ENCODE measurements around the gene SH3BP2. TPM values are rescaled to one million over a fixed set of nuclear protein-coding genes. Genes with fewer than 3 reads are reported as not detected.
A peak's percentile ranks its signal among the peaks of the same experiment; 100 is the strongest.

SH3BP2 gene
- total RNA-seq, 1 experiment from 2014 or later, result 52.8 TPM

GRCh38 chr4:2811830-2812611, 19.1 kb downstream of the SH3BP2 start:
- intact Hi-C loops (cut with micrococcal nuclease), result no loop called here
- TF ChIP-seq RAD21 (IDR thresholded peaks at IDR 0.05; ENCODE audit: low read depth), result no peak
- TF ChIP-seq POLR2AphosphoS5 (IDR thresholded peaks at IDR 0.05; ENCODE audit: low read depth, low read length), result peak; percentile 47
- TF ChIP-seq EGR1 (IDR thresholded peaks at IDR 0.05; ENCODE audit: low read depth), result no peak
- TF ChIP-seq ZBTB33 (IDR thresholded peaks at IDR 0.05; ENCODE audit: extremely low read depth, insufficient replicate concordance, low read length), result no peak
- no peak for TF ChIP-seq SP1 (IDR thresholded peaks at IDR 0.05; ENCODE audit: low read depth)
- TF ChIP-seq REST (IDR thresholded peaks at IDR 0.05; ENCODE audit: low read depth), result no peak
- TF ChIP-seq ELF1 (IDR thresholded peaks at IDR 0.05; ENCODE audit: borderline replicate concordance, low read depth), result no peak
- TF ChIP-seq ZNF274 (IDR thresholded peaks at IDR 0.05; ENCODE audit: low read depth, low read length), result no peak
- no peak for TF ChIP-seq EZH2 (IDR thresholded peaks at IDR 0.05)
- no peak for TF ChIP-seq FOSL1 (IDR thresholded peaks at IDR 0.05; ENCODE audit: low read depth)
- TF ChIP-seq CEBPB (IDR thresholded peaks at IDR 0.05; ENCODE audit: low read depth), result no peak
- TF ChIP-seq YY1 (IDR thresholded peaks at IDR 0.05; ENCODE audit: extremely low read depth, insufficient replicate concordance, low read depth, low read length), result no peak
- TF ChIP-seq MAX (IDR thresholded peaks at IDR 0.05), result no peak
- TF ChIP-seq EZH2phosphoT487 (IDR thresholded peaks at IDR 0.05; ENCODE audit: borderline replicate concordance), result no peak
- TF ChIP-seq SIN3A (IDR thresholded peaks at IDR 0.05; ENCODE audit: low read depth), result no peak
- TF ChIP-seq CTCF (IDR thresholded peaks at IDR 0.05 in 2 of 3, conservative IDR thresholded peaks at IDR 0.05 in 1 of 3; ENCODE audit: borderline replicate concordance in 1 of 3, insufficient read depth in 1 of 3, low read depth in 2 of 3, low read length in 2 of 3), result no peak
- peak; percentile 82 for TF ChIP-seq ZFX (IDR thresholded peaks at IDR 0.05)
- no peak for TF ChIP-seq SRF (IDR thresholded peaks at IDR 0.05; ENCODE audit: low read depth)
- TF ChIP-seq ATF3 (IDR thresholded peaks at IDR 0.05), result no peak

More at GRCh38 chr4:2811830-2812611, 19.1 kb downstream of the SH3BP2 start:
- Histone ChIP-seq H3K4me2 (ENCODE audit: low read length) (peak overlapping the region; percentile 71), H3K27ac (ENCODE audit: low read depth, low read length) (peak overlapping the region; percentile 62), H3K36me3 (ENCODE audit: control insufficient read depth in 1 of 2, insufficient read depth in 2 of 2, low read length in 2 of 2) (no peaks in the 10 kb centered on the region), H3K4me1 (ENCODE audit: control insufficient read depth in 1 of 2, insufficient read depth in 2 of 2, low read length in 2 of 2) (peaks cover 13 to 32% of the 10 kb centered on the region in 2 experiments; a peak in 3 of 4 replicates), H2AFZ (ENCODE audit: low read depth, low read length, poor library complexity, severe bottlenecking) (no peak overlapping the region), H3K9ac (ENCODE audit: low read length) (peak overlapping the region; percentile 72), H3K9me2 (ENCODE audit: insufficient read depth) (no peaks in the 10 kb centered on the region), H4K20me1 (ENCODE audit: insufficient read depth) (no peaks in the 10 kb centered on the region), H3K79me2 (ENCODE audit: insufficient read depth, low read length) (peaks cover 21% of the 10 kb centered on the region), H3K9me3 (ENCODE audit: control insufficient read depth in 1 of 2, insufficient read depth in 1 of 2, low read depth in 1 of 2, low read length in 2 of 2) (no peaks in the 10 kb centered on the region), H3K27me3 (ENCODE audit: insufficient read depth, low read length) (no peaks in the 10 kb centered on the region), H3K4me3 (replicated peaks in 1 of 2; ENCODE audit: low read depth in 1 of 2, low read length in 2 of 2) (peak overlapping the region; percentile 54 to 60)
- DNase-seq (ENCODE audit: low read depth, low spot score) (peak; percentile 16), ATAC-seq (peak; percentile 82)
- ChIA-PET POLR2A (no interaction called here), RAD21 (ENCODE audit: low non-redundant PET in 1 of 2, low total read pairs in 2 of 2, uncharacterized antibody in 2 of 2, unreplicated experiment in 2 of 2) (no interaction called here), CTCF (interaction anchor here (0.6 kb wide), 1 partner anchor 9 kb away, joined by 3 read pairs; no protein-coding TSS in a partner anchor)
- TSS peak; percentile 49 for BruUV-seq (replicated peaks)
